GM12801 (cell line): ENCODE measurements around the gene TFDP2.

Experiments
- TF ChIP-seq, protein P1 (sequence below): IDR thresholded peaks from one replicate; pipeline ENCODE4 v1.5.1; 2011; ENCODE audit warnings: control low read depth; ENCODE audit not compliant: insufficient read length; ENCODE audit errors: extremely low read depth

The TFDP2 gene

GRCh38 chr3:142007710-142008399 lies 141.5 kb downstream of the TFDP2 start:
- TF ChIP-seq, protein P1, sequence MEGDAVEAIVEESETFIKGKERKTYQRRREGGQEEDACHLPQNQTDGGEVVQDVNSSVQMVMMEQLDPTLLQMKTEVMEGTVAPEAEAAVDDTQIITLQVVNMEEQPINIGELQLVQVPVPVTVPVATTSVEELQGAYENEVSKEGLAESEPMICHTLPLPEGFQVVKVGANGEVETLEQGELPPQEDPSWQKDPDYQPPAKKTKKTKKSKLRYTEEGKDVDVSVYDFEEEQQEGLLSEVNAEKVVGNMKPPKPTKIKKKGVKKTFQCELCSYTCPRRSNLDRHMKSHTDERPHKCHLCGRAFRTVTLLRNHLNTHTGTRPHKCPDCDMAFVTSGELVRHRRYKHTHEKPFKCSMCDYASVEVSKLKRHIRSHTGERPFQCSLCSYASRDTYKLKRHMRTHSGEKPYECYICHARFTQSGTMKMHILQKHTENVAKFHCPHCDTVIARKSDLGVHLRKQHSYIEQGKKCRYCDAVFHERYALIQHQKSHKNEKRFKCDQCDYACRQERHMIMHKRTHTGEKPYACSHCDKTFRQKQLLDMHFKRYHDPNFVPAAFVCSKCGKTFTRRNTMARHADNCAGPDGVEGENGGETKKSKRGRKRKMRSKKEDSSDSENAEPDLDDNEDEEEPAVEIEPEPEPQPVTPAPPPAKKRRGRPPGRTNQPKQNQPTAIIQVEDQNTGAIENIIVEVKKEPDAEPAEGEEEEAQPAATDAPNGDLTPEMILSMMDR, result no peak

DNA sequence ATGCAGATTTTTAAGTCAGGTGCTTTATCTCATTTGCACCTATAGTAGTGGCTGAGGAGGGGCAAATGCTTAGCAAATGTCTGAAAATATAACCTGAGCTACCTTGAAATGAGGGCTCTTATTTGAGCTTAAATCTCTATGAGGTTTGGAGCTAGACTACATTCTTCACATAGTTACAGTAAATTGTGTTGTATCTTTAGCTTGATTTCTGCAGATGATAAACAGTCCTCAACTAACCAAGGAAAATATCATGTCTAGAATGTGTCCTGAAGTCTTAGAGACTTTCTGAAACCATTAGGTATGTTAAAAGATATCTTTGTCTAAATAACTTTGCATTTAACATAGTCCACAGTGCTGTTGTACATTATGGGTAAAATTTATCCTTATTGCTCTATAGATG lies 145.3 kb downstream of the TFDP2 start:
- TF ChIP-seq, protein P1, result no peak

DNA sequence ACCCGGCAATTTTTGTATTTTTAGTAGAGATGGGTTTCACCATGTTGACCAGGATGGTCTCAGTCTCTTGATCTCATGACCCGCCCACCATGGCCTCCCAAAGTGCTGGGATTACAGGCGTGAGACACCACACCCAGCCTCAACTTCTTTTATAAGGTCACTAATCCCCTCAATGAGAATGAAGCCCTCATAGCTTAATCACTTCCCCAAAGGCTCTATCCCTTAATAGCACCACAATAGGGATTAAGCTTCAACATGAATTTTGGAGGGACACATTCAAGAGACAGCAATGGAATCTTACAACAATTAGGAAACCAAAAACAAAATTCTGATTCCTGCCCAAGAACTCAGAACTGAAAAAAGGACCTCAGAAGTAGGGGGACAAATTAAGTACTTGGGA lies 146.1 kb downstream of the TFDP2 start:
- TF ChIP-seq, protein P1, result no peak

GRCh38 chr3:142000325-142000870 lies 148.9 kb downstream of the TFDP2 start:
- TF ChIP-seq, protein P1, result no peak

DNA sequence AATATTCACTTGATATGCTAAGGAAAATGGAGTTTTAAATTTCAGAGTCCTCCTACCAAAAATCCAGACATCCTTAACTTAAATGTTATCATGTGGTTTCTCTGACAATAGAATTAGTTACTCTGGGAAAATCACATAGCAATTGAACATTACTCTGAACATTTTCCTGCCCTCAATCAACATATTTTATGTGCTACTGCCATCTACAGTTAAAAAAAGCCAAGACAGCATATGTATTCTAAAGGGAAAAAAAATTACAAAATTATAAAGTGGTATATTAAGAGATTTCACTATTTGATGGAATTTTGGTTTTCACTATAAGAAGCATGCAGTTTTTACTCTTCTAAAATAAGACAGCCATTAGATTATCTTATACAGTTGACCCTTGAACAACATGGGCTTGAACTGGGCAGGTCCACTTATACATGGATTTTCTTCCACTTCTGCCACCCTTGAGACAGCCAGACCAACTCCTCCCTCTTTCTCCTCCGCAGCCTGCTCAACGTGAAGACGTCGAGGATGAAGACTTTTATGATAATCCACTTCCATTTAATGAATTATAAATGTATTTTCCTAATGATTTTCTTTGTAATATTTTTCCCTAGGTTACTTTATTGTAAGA lies 150.6 kb downstream of the TFDP2 start:
- TF ChIP-seq, protein P1, result no peak

DNA sequence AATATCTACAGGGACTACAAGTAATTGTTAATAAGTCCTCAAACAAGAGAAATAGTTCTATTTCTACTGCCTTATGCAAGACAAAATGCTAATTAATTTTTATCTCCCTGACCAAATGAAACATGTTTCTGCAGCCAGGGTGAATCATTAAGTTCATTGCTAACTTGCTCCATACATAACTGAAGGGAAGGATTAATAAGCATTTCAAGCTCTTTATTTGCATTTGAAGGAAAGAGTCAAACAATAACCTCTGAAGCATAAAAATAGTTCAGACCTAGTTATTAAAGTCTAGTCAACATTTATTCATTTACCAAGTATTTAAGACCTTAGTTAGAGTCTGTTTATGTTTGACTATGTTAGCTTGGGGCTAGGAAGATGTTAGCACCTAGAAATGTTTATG lies 152.9 kb downstream of the TFDP2 start:
- TF ChIP-seq, protein P1, result no peak

DNA sequence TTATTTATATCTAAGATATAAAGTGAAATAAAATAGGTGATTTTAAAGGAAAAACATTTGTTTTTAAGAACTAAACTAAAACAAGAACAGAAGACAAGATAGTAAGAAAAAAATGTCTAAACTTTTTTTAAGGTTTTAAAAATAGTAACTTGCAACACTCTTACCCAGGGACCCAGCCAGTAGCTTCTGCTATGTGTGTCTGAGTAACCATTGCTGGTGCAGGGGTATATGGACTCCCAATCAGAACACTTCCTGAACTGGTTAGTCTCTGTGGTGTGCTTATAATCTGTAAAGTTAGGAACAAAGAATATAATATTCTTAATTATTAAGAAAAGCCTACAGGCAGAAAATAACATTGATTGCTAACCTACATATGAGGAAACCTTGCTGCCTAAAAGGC lies 154.5 kb downstream of the TFDP2 start:
- TF ChIP-seq, protein P1, result no peak
